Sigmoid colon (tissue), 7 donors: ENCODE data around the gene AKAP8L. TPM values are rescaled to one million over a fixed set of nuclear protein-coding genes. Genes with fewer than 3 reads are reported as not detected.
"Not testable (repeated sequence)": the region's sequence is repeated elsewhere in the genome, so short reads cannot be mapped to it uniquely, and the experiment has no call there.

ENCODE experiments used
- DNase-seq: peaks from one replicate; pipeline ENCODE4 v3.0.0-alpha.2; 2019
- H3K27ac ChIP-seq, 4 donors: fragments of 200-600 bp; sonication (generic); one replicate each; pipeline ENCODE4 v1.5.1; 2016 to 2019; ENCODE audit warnings: mild to moderate bottlenecking in 1 of 4
- H3K27me3 ChIP-seq, 3 donors: fragments of 200-600 bp; sonication (generic); one replicate each; pipeline ENCODE4 v1.5.1; 2019; ENCODE audit warnings: mild to moderate bottlenecking in 1 of 3
- H3K36me3 ChIP-seq, 4 donors: fragments of 200-600 bp; sonication (generic); one replicate each; pipeline ENCODE4 v1.5.1; 2016 to 2019
- H3K4me1 ChIP-seq, 4 donors: fragments of 200-600 bp; sonication (generic); one replicate each; pipeline ENCODE4 v1.5.1; 2017 to 2019
- H3K4me3 ChIP-seq, 4 donors: fragments of 200-600 bp; sonication (generic); one replicate each; pipeline ENCODE4 v1.5.1; 2017 to 2019; ENCODE audit warnings: mild to moderate bottlenecking in 2 of 4, moderate library complexity in 1 of 4
- H3K9me3 ChIP-seq, 4 donors: fragments of 200-600 bp in 3 of 4; sonication (generic) in 3 of 4; one replicate each; pipeline versions ENCODE4 v1.5.1 to v1.6.1; 2013 to 2019
- CTCF ChIP-seq, 4 experiments: fragments of 450-650 bp in 3 of 4; fragments of 200-600 bp in 1 of 4; IDR thresholded peaks; one replicate each; pipeline ENCODE4 v1.5.1; 2016 to 2019; ENCODE audit warnings: antibody characterized with exemption in 4 of 4, mild to moderate bottlenecking in 3 of 4, moderate library complexity in 2 of 4
- EP300 ChIP-seq, 4 donors: sonication (generic); formaldehyde crosslinking; IDR thresholded peaks; one replicate each; pipeline ENCODE4 v1.6.1; 2017; ENCODE audit warnings: antibody characterized with exemption in 4 of 4
- POLR2A ChIP-seq, 2 donors: fragments of 450-650 bp; IDR thresholded peaks; one replicate each; pipeline ENCODE4 v1.6.1; 2016; ENCODE audit warnings: antibody characterized with exemption in 2 of 2, mild to moderate bottlenecking in 2 of 2, moderate library complexity in 2 of 2
- POLR2AphosphoS5 ChIP-seq, 4 donors: sonication (generic); formaldehyde crosslinking; IDR thresholded peaks; one replicate each; pipeline ENCODE4 v1.6.1; 2017; ENCODE audit warnings: antibody characterized with exemption in 4 of 4
- WGBS, 2 donors: extraction: QIAGEN DNeasy Blood & Tissue Kit; methylation state at CpG; one replicate each; pipeline ENCODE4 v1.1.7; 2013; 5-methylcytosine and 5-hydroxymethylcytosine counted together
- intact Hi-C: fragments of 100-400 bp; cut with DNase I; formaldehyde crosslinking; loops from one replicate; pipeline ENCODE4 v1.15.1; 2023
- polyA plus RNA-seq, 3 donors: library from polyadenylated mRNA; stranded (reverse); fragments of 200-250 nt; gene quantifications; one replicate each; pipeline ENCODE4 v1.2.3, GENCODE V29; 2013
- total RNA-seq, 4 donors: library from RNA; depleted of rRNA; stranded (reverse); fragments of >200 nt; gene quantifications; one replicate each; pipeline ENCODE4 v1.1.0, GENCODE V29; 2016
- donor health status: healthy with polysubstance abuse.
- donor health status: Bipolar disorder and iron deficiency.
- donor health status: healthy.

The AKAP8L gene
- total and polyA plus RNA-seq, 7 donors: 15.0 to 145 (median 90.5) TPM

- Histone ChIP-seq H3K27me3 (no peaks in the 10 kb centered on the region), H3K4me1 (no peaks in the 10 kb centered on the region), H3K36me3 (peaks cover 50 to 84% (median 68%) of the 10 kb centered on the region in 4 donors), H3K27ac (no peak overlapping the region), H3K4me3 (no peak overlapping the region), H3K9me3 (no peaks in the 10 kb centered on the region)
- WGBS, 2 donors: 77 to 87% methylated on average over 3 of the region's 3 CpGs
- no peak for DNase-seq
- intact Hi-C loops: no loop called here
- TF ChIP-seq POLR2A (IDR thresholded peaks at IDR 0.05): no peak
Measured at GRCh38 chr19:15367439-15367838, 51.3 kb downstream of the AKAP8L start.

- H3K36me3 ChIP-seq: peaks cover 43 to 82% (median 58%) of the 10 kb centered on the region in 4 donors
- H3K4me3 ChIP-seq: no peak overlapping the region
- 97% methylated on average over 6 of the region's 6 CpGs for WGBS, 2 donors
- DNase-seq: no peak
- intact Hi-C loops: no loop called here
- no peaks in the 10 kb centered on the region for H3K9me3 ChIP-seq
- no peaks in the 10 kb centered on the region for H3K4me1 ChIP-seq
- no peak overlapping the region for H3K27ac ChIP-seq
- no peak for TF ChIP-seq POLR2A (IDR thresholded peaks at IDR 0.05)
- TF ChIP-seq POLR2AphosphoS5 (IDR thresholded peaks at IDR 0.05): no peak
- TF ChIP-seq CTCF (IDR thresholded peaks at IDR 0.05): no peak
- TF ChIP-seq EP300 (IDR thresholded peaks at IDR 0.05): no peak
- no peaks in the 10 kb centered on the region for H3K27me3 ChIP-seq
Measured at GRCh38 chr19:15365264-15365663, 53.5 kb downstream of the AKAP8L start.

GRCh38 chr19:15363791-15364190 lies 55.0 kb downstream of the AKAP8L start:
- intact Hi-C loops, H3K27ac ChIP-seq, H3K4me1 ChIP-seq, H3K9me3 ChIP-seq, H3K4me3 ChIP-seq, H3K27me3 ChIP-seq, DNase-seq: not testable (repeated sequence)
- H3K36me3 ChIP-seq: peaks cover 37 to 82% (median 54%) of the 10 kb centered on the region in 4 donors
- 51 to 71% methylated on average over 3 of the region's 3 CpGs for WGBS, 2 donors

- H3K9me3 ChIP-seq, DNase-seq, H3K4me1 ChIP-seq, H3K27ac ChIP-seq, H3K27me3 ChIP-seq, intact Hi-C loops, H3K4me3 ChIP-seq: not testable (repeated sequence)
- peaks cover 32 to 82% (median 54%) of the 10 kb centered on the region in 4 donors for H3K36me3 ChIP-seq
- WGBS, 2 donors: 95 to 97% methylated on average over 30 of the region's 30 CpGs
Measured at GRCh38 chr19:15363048-15363447, 55.7 kb downstream of the AKAP8L start.

- H3K27me3 ChIP-seq, H3K27ac ChIP-seq, H3K9me3 ChIP-seq, H3K4me1 ChIP-seq, DNase-seq, H3K4me3 ChIP-seq, intact Hi-C loops: not testable (repeated sequence)
- 69 to 82% methylated on average over 4 of the region's 4 CpGs for WGBS, 2 donors
- peaks cover 33 to 82% (median 54%) of the 10 kb centered on the region in 4 donors for H3K36me3 ChIP-seq
Measured at GRCh38 chr19:15360015-15360414, 58.8 kb downstream of the AKAP8L start.

- WGBS, 2 donors: 85 to 93% methylated on average over 3 of the region's 3 CpGs
- Histone ChIP-seq H3K4me3 (no peak overlapping the region), H3K27me3 (no peaks in the 10 kb centered on the region), H3K4me1 (no peaks in the 10 kb centered on the region), H3K36me3 (peaks cover 33 to 83% (median 58%) of the 10 kb centered on the region in 4 donors), H3K27ac (no peak overlapping the region), H3K9me3 (no peaks in the 10 kb centered on the region)
- intact Hi-C loops: no loop called here
- TF ChIP-seq CTCF (IDR thresholded peaks at IDR 0.05) (no peak), EP300 (IDR thresholded peaks at IDR 0.05) (no peak), POLR2A (IDR thresholded peaks at IDR 0.05) (no peak), POLR2AphosphoS5 (IDR thresholded peaks at IDR 0.05) (no peak)
- DNase-seq: no peak
Measured at GRCh38 chr19:15358918-15359317, 59.9 kb downstream of the AKAP8L start.

- intact Hi-C loops: no loop called here
- DNase-seq: no peak
- H3K27ac ChIP-seq: no peak overlapping the region
- WGBS, 2 donors: 95 to 99% methylated on average over 4 of the region's 4 CpGs
- no peak overlapping the region for H3K4me3 ChIP-seq
- peaks cover 33 to 93% (median 58%) of the 10 kb centered on the region in 4 donors for H3K36me3 ChIP-seq
- H3K9me3 ChIP-seq: no peaks in the 10 kb centered on the region
- TF ChIP-seq EP300 (IDR thresholded peaks at IDR 0.05) (no peak), CTCF (IDR thresholded peaks at IDR 0.05) (no peak), POLR2A (IDR thresholded peaks at IDR 0.05) (no peak), POLR2AphosphoS5 (IDR thresholded peaks at IDR 0.05) (no peak)
- H3K27me3 ChIP-seq: no peaks in the 10 kb centered on the region
- H3K4me1 ChIP-seq: no peaks in the 10 kb centered on the region
Measured at GRCh38 chr19:15357906-15358305, 60.9 kb downstream of the AKAP8L start.
